Natural killer cell (primary cell): ENCODE measurements around the gene RILP. TPM values are rescaled to one million over a fixed set of nuclear protein-coding genes. Genes with fewer than 3 reads are reported as not detected.
A peak's percentile ranks its signal among the peaks of the same experiment; 100 is the strongest.

Experiments used
- ATAC-seq, 3 donors: fragments of 150-1000 bp in 2 of 3; fragments of 200-7000 bp in 1 of 3; cut with Tn5 transposase; 1 replicate in 1 of 3; 2 replicates in 2 of 3; pipeline ENCODE4 v1.10.0; 2021; ENCODE audit warnings: mild to moderate bottlenecking in 2 of 3, moderate library complexity in 2 of 3
- DNase-seq, 2 donors: peaks; one replicate each; pipeline versions ENCODE4 v3.0.0 to v3.0.0-alpha.2; 2013 to 2021; ENCODE audit warnings: mixed read lengths in 1 of 2
- H3K27ac ChIP-seq: one replicate; pipeline ENCODE4 v1.5.1; 2013; ENCODE audit warnings: mild to moderate bottlenecking, low read length
- H3K27me3 ChIP-seq: one replicate; pipeline ENCODE4 v1.6.1; 2013; ENCODE audit warnings: low read length; ENCODE audit not compliant: control insufficient read depth, insufficient read depth
- H3K36me3 ChIP-seq: one replicate; pipeline ENCODE4 v1.6.1; 2013; ENCODE audit warnings: low read length; ENCODE audit not compliant: control insufficient read depth, insufficient read depth
- H3K4me1 ChIP-seq: one replicate; pipeline ENCODE4 v1.6.1; 2013; ENCODE audit warnings: low read length; ENCODE audit not compliant: control insufficient read depth, insufficient read depth
- H3K4me3 ChIP-seq: one replicate; pipeline ENCODE4 v1.5.1; 2013; ENCODE audit warnings: low read length
- H3K9me3 ChIP-seq: one replicate; pipeline ENCODE4 v1.6.1; 2013; ENCODE audit warnings: low read length; ENCODE audit not compliant: control insufficient read depth, insufficient read depth
- H3K27ac Mint-ChIP-seq, 2 donors: one replicate each; pipeline ENCODE4 v1.8.0; 2022; ENCODE audit warnings: mild to moderate bottlenecking in 2 of 2, mixed read lengths in 2 of 2, moderate library complexity in 1 of 2
- H3K27me3 Mint-ChIP-seq, 2 donors: one replicate each; pipeline ENCODE4 v1.8.0; 2022; ENCODE audit warnings: low read depth in 2 of 2, mixed read lengths in 2 of 2
- H3K36me3 Mint-ChIP-seq: one replicate; pipeline ENCODE4 v1.8.0; 2022; ENCODE audit warnings: mixed read lengths
- H3K4me1 Mint-ChIP-seq, 2 donors: one replicate each; pipeline ENCODE4 v1.8.0; 2022; ENCODE audit warnings: mixed read lengths in 2 of 2
- H3K4me3 Mint-ChIP-seq: one replicate; pipeline ENCODE4 v1.8.0; 2022; ENCODE audit warnings: mild to moderate bottlenecking, moderate library complexity, mixed read lengths
- H3K9me3 Mint-ChIP-seq, 2 donors: one replicate each; pipeline ENCODE4 v1.8.0; 2022; ENCODE audit warnings: mixed read lengths in 2 of 2
- CTCF ChIP-seq: fragments of 200-600 bp; IDR thresholded peaks from one replicate; pipeline ENCODE4 v1.8.0; 2022; ENCODE audit warnings: antibody characterized with exemption
- WGBS: methylation state at CpG from one replicate; pipeline ENCODE4 v1.1.7; 2013; ENCODE audit warnings: missing lambda C conversion rate; ENCODE audit not compliant: insufficient coverage; 5-methylcytosine and 5-hydroxymethylcytosine counted together
- intact Hi-C: fragments of 100-400 bp; cut with micrococcal nuclease; formaldehyde crosslinking; loops from one replicate; pipeline ENCODE4 v1.14.2; 2022
- total RNA-seq, 4 donors: library from RNA; stranded (reverse); fragments of 120-200 nt in 1 of 4; gene quantifications; one replicate each; pipeline versions ENCODE4 v1.2.3 to v1.2.4, GENCODE V29; 2013 to 2022

The RILP gene
- total RNA-seq, 3 donors from 2014 or later (not counting 1 experiment from before 2014, with no cell fraction given): 2.3 to 5.1 (median 4.0) TPM

- peak overlapping the region in 1 of 2 donors; percentile 40 for H3K27ac Mint-ChIP-seq
- peak overlapping the region; percentile 25 for H3K4me3 Mint-ChIP-seq
- ATAC-seq (no peak), DNase-seq (no peak)
- H3K27me3 ChIP-seq: no peaks in the 10 kb centered on the region
- intact Hi-C loops: no loop called here
- no peaks in the 10 kb centered on the region for H3K27me3 Mint-ChIP-seq
- no peak overlapping the region for H3K4me3 ChIP-seq
- 92% methylated on average over 12 of the region's 13 CpGs for WGBS
- no peak overlapping the region for H3K27ac ChIP-seq
- H3K9me3 ChIP-seq: no peaks in the 10 kb centered on the region
- no peak for TF ChIP-seq CTCF
- H3K36me3 ChIP-seq: peaks cover 15% of the 10 kb centered on the region
- H3K36me3 Mint-ChIP-seq: no peaks in the 10 kb centered on the region
- H3K9me3 Mint-ChIP-seq: no peaks in the 10 kb centered on the region
- H3K4me1 Mint-ChIP-seq: peaks cover 0 to 13% of the 10 kb centered on the region in 2 donors
- H3K4me1 ChIP-seq: peaks cover 48% of the 10 kb centered on the region
Observed at GRCh38 chr17:1646199-1646875, 3.3 kb downstream of the RILP start.

GRCh38 chr17:1645207-1646171 lies 4.2 kb downstream of the RILP start, which contains the start of gene SCARF1:
Gene SCARF1 (minus strand): TSS chr17:1645732. CDS start chr17:1645697, 35 bp downstream.
- Mint-ChIP-seq H3K27ac (peak within 1 kb of the TSS in 1 of 2 donors; percentile 82), H3K9me3 (no peaks in the 10 kb centered on the region), H3K4me1 (peaks cover 0 to 13% of the 10 kb centered on the region in 2 donors), H3K4me3 (peak within 1 kb of the TSS; percentile 86), H3K36me3 (no peaks in the 10 kb centered on the region), H3K27me3 (no peaks in the 10 kb centered on the region)
- ATAC-seq (no peak), DNase-seq (no peak)
- H3K27me3 ChIP-seq: no peaks in the 10 kb centered on the region
- peaks cover 48% of the 10 kb centered on the region for H3K4me1 ChIP-seq
- H3K36me3 ChIP-seq: peaks cover 7% of the 10 kb centered on the region
- H3K4me3 ChIP-seq: no peak within 1 kb of the TSS
- TF ChIP-seq CTCF: no peak
- no peak within 1 kb of the TSS for H3K27ac ChIP-seq
- no peaks in the 10 kb centered on the region for H3K9me3 ChIP-seq
- 50% methylated on average over 23 of the region's 25 CpGs for WGBS
- intact Hi-C loops: no loop called here

GRCh38 chr17:1644493-1645206 lies 5.0 kb downstream of the RILP start:
- ATAC-seq (peak in 1 of 3 donors; percentile 11), DNase-seq (peak in 1 of 2 donors; percentile 56)
- Histone ChIP-seq H3K27ac (peak overlapping the region; percentile 29), H3K9me3 (no peaks in the 10 kb centered on the region), H3K36me3 (no peaks in the 10 kb centered on the region), H3K4me1 (peaks cover 41% of the 10 kb centered on the region), H3K27me3 (no peaks in the 10 kb centered on the region), H3K4me3 (no peak overlapping the region)
- H3K27ac Mint-ChIP-seq: peak overlapping the region in 1 of 2 donors; percentile 82
- no peak for TF ChIP-seq CTCF
- WGBS: 31% methylated on average over 15 of the region's 15 CpGs
- H3K4me3 Mint-ChIP-seq: peak overlapping the region; percentile 86
- peaks cover 0 to 13% of the 10 kb centered on the region in 2 donors for H3K4me1 Mint-ChIP-seq
- H3K9me3 Mint-ChIP-seq: no peaks in the 10 kb centered on the region
- intact Hi-C loops: no loop called here
- H3K27me3 Mint-ChIP-seq: no peaks in the 10 kb centered on the region
- no peaks in the 10 kb centered on the region for H3K36me3 Mint-ChIP-seq
